HG03280 (cell line): Measurements from ENCODE around the gene TDRKH.

Source experiments
- ATAC-seq: cut with Tn5 transposase; IDR thresholded peaks from one replicate; pipeline ENCODE4 v1.9.1; 2021; ENCODE audit warnings: mild to moderate bottlenecking, moderate library complexity; ENCODE audit not compliant: unreplicated experiment

Gene TDRKH, protein sequence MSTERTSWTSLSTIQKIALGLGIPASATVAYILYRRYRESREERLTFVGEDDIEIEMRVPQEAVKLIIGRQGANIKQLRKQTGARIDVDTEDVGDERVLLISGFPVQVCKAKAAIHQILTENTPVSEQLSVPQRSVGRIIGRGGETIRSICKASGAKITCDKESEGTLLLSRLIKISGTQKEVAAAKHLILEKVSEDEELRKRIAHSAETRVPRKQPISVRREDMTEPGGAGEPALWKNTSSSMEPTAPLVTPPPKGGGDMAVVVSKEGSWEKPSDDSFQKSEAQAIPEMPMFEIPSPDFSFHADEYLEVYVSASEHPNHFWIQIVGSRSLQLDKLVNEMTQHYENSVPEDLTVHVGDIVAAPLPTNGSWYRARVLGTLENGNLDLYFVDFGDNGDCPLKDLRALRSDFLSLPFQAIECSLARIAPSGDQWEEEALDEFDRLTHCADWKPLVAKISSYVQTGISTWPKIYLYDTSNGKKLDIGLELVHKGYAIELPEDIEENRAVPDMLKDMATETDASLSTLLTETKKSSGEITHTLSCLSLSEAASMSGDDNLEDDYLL

DNA sequence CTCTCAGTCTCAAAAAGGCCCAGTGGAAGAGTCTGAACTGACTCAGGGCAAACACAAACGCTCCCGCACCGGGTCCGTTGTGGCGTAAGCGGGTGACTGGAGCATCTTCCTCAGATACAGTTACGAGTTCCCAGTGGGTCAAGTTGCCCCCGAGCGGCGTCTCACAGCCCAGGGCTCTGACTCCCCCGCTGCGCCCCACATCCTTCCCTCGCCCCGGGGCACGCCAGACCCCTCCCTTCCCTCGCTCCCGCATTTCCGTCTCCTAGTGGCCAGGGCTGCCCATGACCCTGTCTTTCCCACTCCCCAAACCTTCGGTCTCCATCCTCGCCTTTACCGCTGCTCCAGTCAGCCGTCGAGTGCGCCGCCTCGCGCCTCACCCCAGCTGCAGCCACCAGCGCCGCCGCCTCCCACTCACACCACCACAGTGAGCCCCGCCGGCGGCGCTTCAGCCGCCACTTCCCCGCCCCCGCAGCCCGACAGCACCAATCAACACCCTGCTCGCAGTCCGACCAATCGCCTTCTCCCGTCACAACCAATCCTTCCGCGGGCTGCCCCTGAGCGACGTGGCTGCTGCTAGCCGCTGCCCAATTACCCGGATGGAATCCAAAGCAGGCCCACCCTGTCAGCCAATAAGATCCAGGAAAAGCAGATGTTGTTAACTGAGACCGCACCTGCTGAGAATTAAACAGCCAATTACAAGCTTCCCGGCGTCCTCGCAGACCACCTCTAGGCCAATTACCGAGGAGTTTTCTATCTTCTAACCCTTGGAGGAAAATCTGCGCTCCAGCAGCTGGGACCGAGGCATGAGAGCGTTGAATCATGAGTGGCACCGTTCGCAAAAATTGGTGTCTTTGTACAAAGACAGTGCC, at the start of gene TDRKH:
Gene TDRKH, minus strand, starts transcription at position 430 of the 869 bp plus-strand sequence. CDS start 7,478 bp downstream, outside the sequence.
- ATAC-seq, result peak; percentile 97

DNA sequence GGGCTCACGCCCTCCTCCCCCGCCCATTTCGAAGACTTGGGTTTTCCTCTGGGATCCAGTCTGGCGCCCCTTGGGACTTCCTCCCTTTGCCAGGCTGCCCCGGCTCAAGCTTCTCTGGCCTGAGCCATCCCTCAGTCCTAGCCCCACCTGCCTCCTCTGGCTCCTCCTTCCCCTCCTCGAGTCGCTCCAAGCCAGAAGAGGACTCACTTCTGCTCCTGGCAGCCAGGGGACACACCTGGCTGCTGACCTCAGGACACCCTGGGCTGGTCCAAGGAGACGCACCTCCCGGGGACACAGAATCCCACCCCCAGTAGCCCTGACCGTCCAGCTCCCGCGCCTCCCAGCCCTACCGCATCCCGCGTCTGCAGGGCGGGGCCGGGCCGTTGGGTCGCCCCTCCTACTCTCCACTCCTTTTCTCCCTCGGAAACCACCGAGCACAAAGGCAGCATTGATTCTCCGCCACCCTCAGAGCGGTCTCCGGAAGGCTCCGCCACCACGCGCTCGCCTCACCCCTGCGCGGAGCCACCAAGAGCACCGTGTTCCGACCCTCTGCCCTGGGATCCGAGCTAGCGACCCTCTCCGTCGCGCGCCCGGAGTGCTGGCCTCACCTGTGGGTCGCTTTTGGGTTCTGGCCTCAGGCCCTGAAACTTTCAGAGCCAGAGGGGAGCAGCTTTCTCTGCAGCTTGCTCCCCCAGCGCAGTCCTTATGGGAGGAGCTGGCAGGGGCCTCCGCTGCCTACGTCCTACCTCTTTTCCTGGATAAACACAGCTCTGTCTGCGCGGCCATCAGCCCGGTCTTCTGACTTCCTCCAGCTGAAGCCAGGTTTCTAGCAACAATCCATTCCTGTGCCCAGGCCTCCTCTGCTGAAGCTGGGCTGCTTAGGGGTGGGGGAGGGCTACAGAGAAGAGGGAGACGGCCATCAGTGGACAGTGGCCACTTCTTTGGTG, 49.4 kb upstream of the TDRKH start, which contains the start of gene C2CD4D:
Gene C2CD4D, minus strand, starts transcription at position 364 of the 947 bp plus-strand sequence. CDS start 831 bp downstream, outside the sequence.
- no peak for ATAC-seq

- ATAC-seq, result no peak
Measured at GRCh38 chr1:151839082-151839412, 48.7 kb upstream of the TDRKH start.

DNA sequence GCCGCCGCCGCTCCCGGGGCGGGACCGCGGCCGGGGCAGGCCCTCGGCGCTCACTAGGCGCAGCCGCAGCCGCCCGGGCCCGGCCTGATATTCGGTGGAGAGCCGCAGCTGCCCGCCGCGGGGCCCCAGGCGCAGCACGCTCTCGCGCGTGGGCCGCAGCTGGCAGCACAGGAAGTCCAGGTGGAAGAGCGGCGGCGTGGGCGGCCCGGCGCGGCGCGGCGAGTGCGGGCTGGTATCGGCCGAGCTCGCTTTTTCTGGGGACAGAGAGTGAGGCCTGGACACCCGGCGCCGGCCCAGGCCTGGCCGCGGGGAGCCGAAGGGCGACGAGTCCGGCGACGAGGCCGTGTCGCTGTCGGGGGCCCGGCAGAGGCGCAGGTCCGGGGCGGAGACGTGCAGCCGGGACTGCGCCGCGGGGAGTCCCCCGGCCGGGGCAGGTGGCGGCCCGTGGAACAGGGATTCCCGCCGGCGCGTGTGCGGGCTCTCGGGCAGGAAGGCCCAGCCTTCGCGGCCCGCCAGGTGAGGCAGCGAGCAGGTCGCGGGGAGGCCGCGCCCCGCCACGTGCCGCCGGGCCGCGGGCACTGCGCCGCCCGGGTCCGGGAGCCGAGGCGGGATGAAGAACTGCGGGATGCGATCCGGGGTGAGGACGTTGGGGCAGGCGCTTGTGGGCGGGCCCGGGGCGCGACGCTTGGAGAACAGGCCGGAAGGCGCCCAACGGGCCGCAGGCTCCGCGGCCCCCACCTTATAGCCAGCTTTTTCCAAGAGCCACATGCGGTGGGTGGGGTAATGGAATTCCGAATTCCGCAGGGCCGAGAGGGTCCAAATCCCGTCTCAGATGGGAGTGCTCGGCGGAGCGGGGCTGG, 48.2 kb upstream of the TDRKH start:
- ATAC-seq, result no peak

DNA sequence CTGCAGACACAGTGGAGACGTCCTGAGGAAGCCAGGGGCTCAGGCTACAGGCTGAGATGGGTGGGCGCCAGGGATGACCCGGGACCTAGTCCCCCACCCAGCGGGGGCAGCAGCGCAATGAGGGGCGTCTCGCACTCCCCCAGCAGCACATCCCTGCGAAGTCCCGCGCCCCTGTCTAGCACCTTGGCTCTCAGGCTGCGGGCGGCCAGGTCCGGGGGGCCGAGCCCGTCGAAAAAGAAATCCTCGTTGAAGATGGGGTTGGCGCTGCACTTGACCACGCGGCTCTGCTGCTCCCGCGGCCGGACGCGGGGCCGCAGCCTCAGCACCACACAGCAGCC, 47.6 kb upstream of the TDRKH start:
- no peak for ATAC-seq

GRCh38 chr1:151837197-151837596, 46.9 kb upstream of the TDRKH start:
- ATAC-seq, result no peak

DNA sequence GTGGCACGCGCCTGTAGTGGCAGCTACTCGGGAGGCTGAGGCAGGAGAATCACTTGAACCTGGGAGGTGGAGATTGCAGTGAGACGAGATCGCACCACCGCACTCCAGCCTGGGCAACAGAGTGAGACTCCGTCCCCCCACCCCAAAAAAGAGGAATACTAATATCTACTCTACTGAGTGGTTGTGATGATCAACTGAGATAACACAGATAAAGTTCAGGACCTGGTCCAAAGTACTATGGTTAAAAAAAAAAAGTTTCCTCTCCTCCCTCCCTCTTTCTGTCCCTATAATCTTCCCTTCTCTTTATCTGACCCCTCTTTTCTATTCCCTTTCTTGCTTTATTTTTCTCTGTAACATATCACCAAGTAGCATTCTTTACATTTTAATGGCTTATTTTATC, 45.3 kb upstream of the TDRKH start:
- ATAC-seq, result no peak

- no peak for ATAC-seq
Measured at GRCh38 chr1:151834239-151834638, 43.9 kb upstream of the TDRKH start.

GRCh38 chr1:151833172-151833900, 43.0 kb upstream of the TDRKH start:
- no peak for ATAC-seq

DNA sequence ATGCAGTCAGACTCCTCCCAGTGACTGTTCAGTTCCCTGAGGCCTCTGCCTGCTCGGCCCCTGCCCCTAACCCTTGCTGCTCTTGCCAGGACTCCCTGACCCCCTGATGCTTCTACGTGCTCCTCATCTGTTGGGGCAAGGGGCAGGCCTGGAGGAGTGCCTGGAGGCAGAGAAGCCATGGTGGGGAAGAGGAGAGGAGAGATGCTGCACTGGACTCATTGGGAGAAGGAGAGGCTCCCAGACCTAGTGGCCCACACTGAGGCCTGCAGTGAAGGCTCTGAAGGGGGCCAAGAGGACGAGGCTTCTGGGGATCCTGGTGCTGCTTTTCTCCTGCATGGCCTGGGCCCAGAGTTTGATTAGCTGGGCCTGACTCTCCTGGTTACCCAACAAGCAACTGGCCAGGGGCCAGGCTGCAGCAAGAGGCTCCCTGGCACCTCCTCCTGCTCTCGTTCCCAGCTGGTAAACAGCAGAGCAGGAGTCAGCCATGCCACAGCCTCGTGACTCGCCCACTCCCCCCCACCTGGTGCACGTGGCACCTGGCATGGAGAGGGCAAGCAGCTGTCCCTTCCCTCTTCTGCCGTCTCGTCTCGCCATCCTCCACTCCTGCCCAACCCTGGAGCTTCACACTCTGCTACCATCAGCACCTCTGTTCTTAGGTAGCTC, 42.1 kb upstream of the TDRKH start:
- no peak for ATAC-seq

GRCh38 chr1:151831605-151832004, 41.3 kb upstream of the TDRKH start, which contains the start of gene RORC:
Gene RORC (minus strand): TSS chr1:151831802. CDS start chr1:151831764, 38 bp downstream.
- no peak for ATAC-seq

GRCh38 chr1:151831256-151831591, 40.9 kb upstream of the TDRKH start:
- ATAC-seq, result no peak

GRCh38 chr1:151830055-151830454, 39.8 kb upstream of the TDRKH start:
- no peak for ATAC-seq

DNA sequence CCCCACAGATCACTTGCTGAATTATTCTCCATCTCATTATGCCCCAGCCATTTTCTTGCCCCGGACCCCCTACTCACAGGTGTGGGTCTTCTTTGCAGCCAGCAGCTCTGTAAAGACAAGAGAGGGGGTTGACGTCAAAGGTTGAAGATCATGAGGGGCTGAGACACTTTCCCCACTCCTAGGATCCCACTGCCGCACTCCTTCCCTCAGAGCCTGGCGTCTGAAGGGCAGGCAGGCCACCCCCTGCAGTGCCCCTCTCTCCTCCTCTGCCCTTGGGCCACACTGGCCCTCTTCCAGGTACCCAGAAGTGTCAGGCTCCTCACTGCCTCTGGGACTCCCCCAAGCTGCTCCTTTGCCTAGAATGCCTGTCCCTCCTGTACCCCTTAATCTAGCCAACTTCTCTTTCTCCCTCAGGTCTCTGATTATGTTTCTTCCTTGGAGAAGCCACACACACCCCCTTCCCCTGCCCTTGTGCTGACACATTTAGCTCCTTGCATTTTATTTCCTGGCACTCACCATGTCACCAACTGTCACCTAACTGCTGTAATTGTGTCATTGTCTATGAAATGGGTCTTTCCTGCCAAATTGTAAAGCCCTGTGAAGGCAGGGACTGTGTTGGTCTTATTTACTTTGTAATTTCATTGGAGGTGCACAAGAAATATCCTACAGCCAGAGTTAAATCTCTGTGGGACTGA, 39.2 kb upstream of the TDRKH start:
- no peak for ATAC-seq

GRCh38 chr1:151828921-151829320, 38.6 kb upstream of the TDRKH start:
- ATAC-seq, result no peak

- no peak for ATAC-seq
Measured at GRCh38 chr1:151827853-151828252, 37.6 kb upstream of the TDRKH start.

DNA sequence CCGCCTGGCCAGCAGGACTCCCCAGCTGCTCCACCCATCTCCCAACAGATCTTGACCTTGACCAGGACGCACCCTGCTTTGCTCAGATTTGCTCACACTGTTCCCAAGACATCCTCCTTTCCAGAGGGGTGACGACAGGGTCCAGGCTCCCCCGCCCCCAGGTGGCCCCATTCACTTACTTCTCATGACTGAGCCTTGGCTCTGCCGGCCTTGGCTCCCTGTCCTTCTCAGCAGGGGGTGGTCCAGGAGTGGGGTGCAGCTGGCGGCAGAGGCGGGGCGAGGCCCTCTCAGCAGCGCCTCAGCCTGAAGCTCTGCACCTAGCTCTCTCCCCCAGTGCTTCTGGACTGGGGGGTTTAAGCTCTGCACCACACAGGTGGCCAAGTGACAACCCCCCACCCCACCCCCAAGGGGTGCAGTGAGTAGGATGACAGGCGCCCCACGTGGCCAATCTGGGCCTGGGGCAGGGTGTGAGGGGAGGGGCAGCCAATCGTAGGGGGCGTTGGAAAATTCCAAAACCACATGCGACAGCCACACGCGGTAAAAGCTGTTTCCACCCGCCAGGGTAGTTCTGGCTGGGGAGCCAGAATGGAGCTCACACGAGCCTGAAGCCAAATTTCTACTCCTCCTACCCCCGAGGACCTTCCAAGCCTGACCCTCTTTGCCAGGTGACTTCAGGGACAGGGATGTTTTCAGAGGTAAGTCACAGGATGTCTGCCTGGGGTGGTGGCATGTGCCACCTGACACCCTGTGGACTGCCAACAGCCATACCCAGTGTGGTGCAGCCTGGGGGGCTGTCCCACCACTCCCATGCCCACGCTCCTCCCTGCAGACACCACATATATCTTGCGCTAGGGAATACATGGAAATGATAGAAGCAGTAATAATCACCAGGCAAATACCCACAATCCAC, 35.7 kb upstream of the TDRKH start:
- ATAC-seq, result no peak
